Chondrocyte (in vitro differentiated cells): ENCODE results near the gene FAM124B. TPM values are rescaled to one million over a fixed set of nuclear protein-coding genes. Genes with fewer than 3 reads are reported as not detected.
"Not testable (repeated sequence)": the region's sequence is repeated elsewhere in the genome, so short reads cannot be mapped to it uniquely, and the experiment has no call there.

Experiments
- DNase-seq: peaks from one replicate; pipeline ENCODE4 v3.0.0; 2021; ENCODE audit warnings: mixed read lengths, low spot score
- H3K27ac Mint-ChIP-seq: one replicate; pipeline ENCODE4 v1.8.0; 2021; ENCODE audit warnings: mild to moderate bottlenecking, moderate library complexity, mixed read lengths; ENCODE audit not compliant: unreplicated experiment
- H3K27me3 Mint-ChIP-seq: 2 replicates; pipeline ENCODE4 v1.8.0; 2021; ENCODE audit warnings: low read depth, mixed read lengths
- H3K36me3 Mint-ChIP-seq: 2 replicates; pipeline ENCODE4 v1.8.0; 2021; ENCODE audit warnings: low read depth, mixed read lengths
- H3K4me1 Mint-ChIP-seq: 2 replicates; pipeline ENCODE4 v1.8.0; 2021; ENCODE audit warnings: low read depth, mild to moderate bottlenecking, mixed read lengths
- H3K4me3 Mint-ChIP-seq: one replicate; pipeline ENCODE4 v1.8.0; 2021; ENCODE audit warnings: mild to moderate bottlenecking, moderate library complexity, mixed read lengths; ENCODE audit not compliant: unreplicated experiment
- H3K9me3 Mint-ChIP-seq: 2 replicates; pipeline ENCODE4 v1.8.0; 2021; ENCODE audit warnings: low read depth, mixed read lengths
- CTCF ChIP-seq: fragments of 200-600 bp; sonication (generic); IDR thresholded peaks from 2 replicates; pipeline ENCODE4 v1.5.0; 2021; ENCODE audit warnings: antibody characterized with exemption, mild to moderate bottlenecking, moderate library complexity
- total RNA-seq: library from RNA; stranded (reverse); gene quantifications from 3 replicates; pipeline ENCODE4 v1.2.1, GENCODE V29; 2021

FAM124B gene
- total RNA-seq, 1 donor from 2014 or later: not detected

GRCh38 chr2:224392545-224392944, 9.4 kb downstream of the FAM124B start:
- Mint-ChIP-seq H3K4me3 (no peak overlapping the region), H3K36me3 (no peaks in the 10 kb centered on the region), H3K4me1 (no peaks in the 10 kb centered on the region), H3K27ac (no peak overlapping the region), H3K9me3 (no peaks in the 10 kb centered on the region), H3K27me3 (peaks cover 3% of the 10 kb centered on the region)
- DNase-seq: no peak
- no peak for TF ChIP-seq CTCF

- no peaks in the 10 kb centered on the region for H3K36me3 Mint-ChIP-seq
- H3K27me3 Mint-ChIP-seq: peaks cover 3% of the 10 kb centered on the region
- no peak for TF ChIP-seq CTCF
- DNase-seq: no peak
- H3K9me3 Mint-ChIP-seq: no peaks in the 10 kb centered on the region
- no peak overlapping the region for H3K4me3 Mint-ChIP-seq
- H3K27ac Mint-ChIP-seq: no peak overlapping the region
- no peaks in the 10 kb centered on the region for H3K4me1 Mint-ChIP-seq
These were observed 12.6 kb downstream of the FAM124B start for GRCh38 chr2:224389317-224389716.

DNA sequence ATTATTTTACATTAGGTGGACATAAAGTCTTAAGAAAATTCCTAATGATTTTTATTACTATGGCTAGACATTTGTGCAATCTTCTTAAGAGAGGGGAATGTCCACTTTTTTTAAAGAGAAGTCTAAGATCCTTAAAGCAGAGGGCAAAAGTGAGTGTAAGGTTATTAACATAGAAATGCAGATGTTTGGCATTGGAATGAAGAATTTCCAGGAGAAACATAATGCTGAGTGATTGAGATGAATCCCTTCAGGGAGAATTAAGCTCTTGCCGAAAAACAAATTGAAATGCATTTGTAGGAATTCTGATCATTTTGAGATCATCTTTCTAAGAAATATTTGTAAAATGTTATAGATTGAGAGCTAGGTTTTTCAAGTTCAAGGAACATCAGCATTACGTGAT, 15.0 kb downstream of the FAM124B start:
- Mint-ChIP-seq H3K4me1 (peaks cover 5% of the 10 kb centered on the region), H3K27ac (no peak overlapping the region)

GRCh38 chr2:224382973-224383555, 18.8 kb downstream of the FAM124B start:
- TF ChIP-seq CTCF: no peak
- no peaks in the 10 kb centered on the region for H3K9me3 Mint-ChIP-seq
- H3K4me1 Mint-ChIP-seq: peaks cover 17% of the 10 kb centered on the region
- no peaks in the 10 kb centered on the region for H3K27me3 Mint-ChIP-seq
- no peak overlapping the region for H3K4me3 Mint-ChIP-seq
- no peak overlapping the region for H3K27ac Mint-ChIP-seq
- no peaks in the 10 kb centered on the region for H3K36me3 Mint-ChIP-seq
- no peak for DNase-seq

More for the DNA sequence above, 15.0 kb downstream of the FAM124B start:
- H3K4me3 Mint-ChIP-seq: no peak overlapping the region
- TF ChIP-seq CTCF: no peak
- peaks cover 1% of the 10 kb centered on the region for H3K27me3 Mint-ChIP-seq
- H3K36me3 Mint-ChIP-seq: no peaks in the 10 kb centered on the region
- DNase-seq: no peak
- H3K9me3 Mint-ChIP-seq: no peaks in the 10 kb centered on the region

GRCh38 chr2:224382280-224382647, 19.6 kb downstream of the FAM124B start:
- H3K27ac Mint-ChIP-seq, DNase-seq, H3K4me3 Mint-ChIP-seq, H3K36me3 Mint-ChIP-seq, H3K27me3 Mint-ChIP-seq, H3K9me3 Mint-ChIP-seq: not testable (repeated sequence)
- H3K4me1 Mint-ChIP-seq: peaks cover 17% of the 10 kb centered on the region

DNA sequence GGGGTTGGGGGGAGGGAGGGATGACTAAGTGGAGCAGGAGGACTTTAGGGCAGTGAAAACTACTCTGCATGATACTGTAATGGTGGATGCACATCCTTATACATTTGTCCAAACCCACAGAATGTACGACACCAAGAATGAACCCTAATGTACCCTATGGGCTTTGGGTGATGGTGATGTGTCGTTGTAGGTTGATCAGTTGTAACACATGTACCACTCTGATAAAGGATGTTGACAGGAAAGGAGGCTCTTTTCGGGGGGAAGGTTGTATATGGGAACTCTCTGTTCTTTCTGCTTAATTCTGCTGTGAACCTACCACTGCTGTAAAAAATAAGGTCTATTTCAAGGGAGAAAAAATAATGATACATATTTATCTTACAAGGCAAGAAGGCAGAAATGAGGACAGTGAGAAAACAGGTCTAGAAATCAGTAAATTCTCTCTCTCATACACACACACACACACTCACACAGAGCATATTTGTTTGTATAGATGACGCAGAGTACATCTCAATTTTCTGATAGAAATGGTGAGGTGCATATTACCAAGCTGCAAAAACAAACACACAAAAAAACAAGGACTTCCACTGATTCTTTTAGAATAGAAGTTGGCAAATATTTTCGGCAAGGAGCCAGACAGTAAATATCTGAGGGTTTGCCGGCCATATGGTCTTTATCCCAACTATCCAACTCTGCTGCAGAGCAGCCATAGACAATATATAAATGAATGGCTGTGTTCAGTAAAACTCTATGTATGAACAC, 20.2 kb downstream of the FAM124B start:
- Mint-ChIP-seq H3K27me3 (no peaks in the 10 kb centered on the region), H3K9me3 (no peaks in the 10 kb centered on the region), H3K36me3 (no peaks in the 10 kb centered on the region), H3K27ac (no peak overlapping the region), H3K4me3 (no peak overlapping the region), H3K4me1 (peaks cover 17% of the 10 kb centered on the region)
- DNase-seq: no peak
- no peak for TF ChIP-seq CTCF
